ENCODE measurements around the gene CFLAR. TPM values are rescaled to one million over a fixed set of nuclear protein-coding genes. Genes with fewer than 3 reads are reported as not detected.

CFLAR gene
- total and polyA plus RNA-seq, 9 of the 15 experiments (the other 6 are each of a cell fraction or from before 2014, with no cell fraction given), result 27.5 to 102 (median 54.0) TPM

DNA sequence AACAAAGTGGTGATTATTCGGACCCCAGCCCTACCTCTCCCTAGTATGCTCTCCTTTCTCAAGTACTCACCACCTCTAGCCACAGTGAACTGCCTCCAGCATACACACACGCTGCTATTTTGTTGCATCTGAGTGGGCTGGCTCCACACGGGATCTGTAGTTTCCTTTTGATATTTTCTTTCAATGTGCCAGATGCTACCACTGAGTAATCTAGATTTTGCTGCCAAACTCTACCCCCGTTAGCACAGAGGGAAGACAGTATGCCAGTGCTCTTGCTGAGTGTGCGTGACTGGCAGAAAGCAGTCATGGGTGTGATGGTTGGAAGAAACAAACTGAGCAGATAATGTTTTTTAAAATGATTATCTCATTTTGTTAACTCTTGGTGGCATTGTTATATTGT lies 11.6 kb downstream of the CFLAR start:
- ATAC-seq (peak; percentile 19; the same call in 2 of the 3 replicates), FAIRE-seq (no peak), DNase-seq (ENCODE audit: extremely low read depth in 1 of 4, low spot score in 3 of 4) (peak in 1 of 4 experiments; percentile 38)
- H3K9me3 ChIP-seq (replicated peaks; ENCODE audit: control insufficient read depth, insufficient read depth, low read depth, low read length), result no peaks in the 10 kb centered on the region
- peaks cover 36% of the 10 kb centered on the region for H3K36me3 ChIP-seq (ENCODE audit: control insufficient read depth, insufficient read depth, low read length)
- no peaks in the 10 kb centered on the region for H3K27me3 ChIP-seq (ENCODE audit: control insufficient read depth in 2 of 2, insufficient read depth in 2 of 2, low read length in 2 of 2)
- H2AFZ ChIP-seq (ENCODE audit: low read depth, low read length), result no peak overlapping the region
- peaks cover 34 to 76% of the 10 kb centered on the region in 2 experiments for H3K4me1 ChIP-seq (replicated peaks in 1 of 2; ENCODE audit: control insufficient read depth in 2 of 2, insufficient read depth in 2 of 2, low read length in 2 of 2)
- no TSS peak for BruUV-seq (replicated peaks)
- H3K9me1 ChIP-seq (ENCODE audit: control insufficient read depth, insufficient read depth, low read length), result no peaks in the 10 kb centered on the region
- POLR2A ChIA-PET, result interaction anchor here (1.0 kb wide), 1 partner anchor 55 kb away, joined by 3 read pairs; the partner anchor contains the start of gene CASP10
- H3K9ac ChIP-seq (ENCODE audit: insufficient read depth in 1 of 2, low read depth in 2 of 2, low read length in 2 of 2), result peak overlapping the region; percentile 66 to 84; a peak in 3 of 4 replicates
- intact Hi-C loops (cut with micrococcal nuclease), result no loop called here
- H3K79me2 ChIP-seq (ENCODE audit: control insufficient read depth, insufficient read depth, low read length), result peaks cover 97% of the 10 kb centered on the region
- peak overlapping the region; percentile 82 for H3K4me2 ChIP-seq (ENCODE audit: insufficient read depth, low read length)
- TF ChIP-seq NFE2 (IDR thresholded peaks at IDR 0.05; ENCODE audit: low read depth) (peak; percentile 41; the same call in 1 of the 2 replicates), DPF2 (IDR thresholded peaks at IDR 0.05) (0 out of 2 replicates have a peak, but pooled peaks have one; percentile 14), RBM14 (IDR thresholded peaks at IDR 0.05; ENCODE audit: borderline replicate concordance, insufficient read depth, low read depth, low read length) (no peak), MAFK (IDR thresholded peaks at IDR 0.05; ENCODE audit: low read length) (peak; percentile 30; the same call in 1 of the 2 replicates), ZNF592 (IDR thresholded peaks at IDR 0.05) (0 out of 2 replicates have a peak, but pooled peaks have one; percentile 61), C11orf30 (IDR thresholded peaks at IDR 0.05; ENCODE audit: low read depth) (peak; percentile 66), TOE1 (IDR thresholded peaks at IDR 0.05; ENCODE audit: borderline replicate concordance) (no peak), TOE1 (CRISPR knock-in tag; IDR thresholded peaks at IDR 0.05; ENCODE audit: borderline replicate concordance, low read depth) (no peak), TAF9B (IDR thresholded peaks at IDR 0.05; ENCODE audit: partially characterized antibody) (no peak), RBFOX2 (IDR thresholded peaks at IDR 0.05; ENCODE audit: low read depth, low read length) (0 out of 2 replicates have a peak, but pooled peaks have one; percentile 8), DMBX1 (CRISPR knock-in tag; IDR thresholded peaks at IDR 0.05; ENCODE audit: borderline replicate concordance) (0 out of 2 replicates have a peak, but pooled peaks have one; percentile 28), ATF6 (CRISPR knock-in tag; IDR thresholded peaks at IDR 0.05) (no peak), ZNF316 (IDR thresholded peaks at IDR 0.05) (peak; percentile 55), MAFG (tag; conservative IDR thresholded peaks at IDR 0.05) (peak; percentile 63)
- CTCF ChIA-PET (ENCODE audit: low intra/inter-chr PET ratio), result no interaction called here
- in situ Hi-C loops (cut with MboI), result no loop called here
- 12% methylated on average over 4 of the region's 5 CpGs for WGBS (ENCODE audit: insufficient coverage, low coverage, missing lambda C conversion rate)
- peak overlapping the region; percentile 20; the same call in 1 of the 2 replicates for H3K4me3 ChIP-seq
- no peaks in the 10 kb centered on the region for H4K20me1 ChIP-seq (replicated peaks; ENCODE audit: control insufficient read depth, insufficient read depth, low read length)
- H3K27ac ChIP-seq (ENCODE audit: extremely low read depth, low read depth, low read length), result peak overlapping the region; percentile 82

All from K562 (cell line).